ENCODE data around the gene FRZB.

- TF ChIP-seq CTCF (IDR thresholded peaks at IDR 0.05) (no peak), POLR2A (IDR thresholded peaks at IDR 0.05) (no peak)
Observed at GRCh38 chr2:182854375-182855105, 11.9 kb downstream of the FRZB start.

Data from lower leg skin (tissue), 3 donors.